ENCODE measurements around the gene PLXDC2. TPM values are rescaled to one million over a fixed set of nuclear protein-coding genes. Genes with fewer than 3 reads are reported as not detected.
A peak's percentile ranks its signal among the peaks of the same experiment; 100 is the strongest.

The PLXDC2 gene
- total and polyA plus RNA-seq, 11 donors: 3.4 to 36.4 (median 17.1) TPM

DNA sequence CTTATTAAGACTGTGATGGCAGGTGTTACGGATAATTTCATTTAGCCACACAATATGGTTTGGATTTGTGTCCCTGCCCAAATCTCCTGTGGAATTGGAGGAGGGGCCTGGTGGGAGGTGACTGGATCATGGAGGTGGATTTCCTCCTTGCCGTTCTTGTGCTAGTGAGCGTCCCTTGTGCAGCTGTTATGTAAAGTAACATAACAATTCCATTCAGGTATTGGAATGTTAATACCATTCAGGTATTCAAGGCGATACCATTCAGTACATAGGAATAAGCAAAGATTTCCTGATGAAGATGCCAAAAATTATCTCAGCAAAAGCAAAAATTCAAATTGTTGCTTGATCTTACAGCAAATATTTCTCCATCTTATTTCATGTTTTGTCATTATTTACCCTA is 32.5 kb upstream of the PLXDC2 start:
- ATAC-seq: no peak
- no peaks in the 10 kb centered on the region for H3K9me3 ChIP-seq
- TF ChIP-seq, protein P1, sequence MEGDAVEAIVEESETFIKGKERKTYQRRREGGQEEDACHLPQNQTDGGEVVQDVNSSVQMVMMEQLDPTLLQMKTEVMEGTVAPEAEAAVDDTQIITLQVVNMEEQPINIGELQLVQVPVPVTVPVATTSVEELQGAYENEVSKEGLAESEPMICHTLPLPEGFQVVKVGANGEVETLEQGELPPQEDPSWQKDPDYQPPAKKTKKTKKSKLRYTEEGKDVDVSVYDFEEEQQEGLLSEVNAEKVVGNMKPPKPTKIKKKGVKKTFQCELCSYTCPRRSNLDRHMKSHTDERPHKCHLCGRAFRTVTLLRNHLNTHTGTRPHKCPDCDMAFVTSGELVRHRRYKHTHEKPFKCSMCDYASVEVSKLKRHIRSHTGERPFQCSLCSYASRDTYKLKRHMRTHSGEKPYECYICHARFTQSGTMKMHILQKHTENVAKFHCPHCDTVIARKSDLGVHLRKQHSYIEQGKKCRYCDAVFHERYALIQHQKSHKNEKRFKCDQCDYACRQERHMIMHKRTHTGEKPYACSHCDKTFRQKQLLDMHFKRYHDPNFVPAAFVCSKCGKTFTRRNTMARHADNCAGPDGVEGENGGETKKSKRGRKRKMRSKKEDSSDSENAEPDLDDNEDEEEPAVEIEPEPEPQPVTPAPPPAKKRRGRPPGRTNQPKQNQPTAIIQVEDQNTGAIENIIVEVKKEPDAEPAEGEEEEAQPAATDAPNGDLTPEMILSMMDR (IDR thresholded peaks at IDR 0.05): no peak
- TF ChIP-seq POLR2A (IDR thresholded peaks at IDR 0.05): no peak
- H3K36me3 ChIP-seq: no peaks in the 10 kb centered on the region
- H3K27me3 ChIP-seq: peaks cover 0 to 2% (median 0%) of the 10 kb centered on the region in 9 donors
- no peak overlapping the region for H3K27ac ChIP-seq
- H3K4me3 ChIP-seq: no peak overlapping the region
- 92 to 97% (median 94%) methylated on average over 4 of the region's 4 CpGs for WGBS, 4 donors
- no peak for DNase-seq
- intact Hi-C loops (cut with DNase I): loop anchor here in 1 of 10 donors (10.0 kb wide), 1 partner anchor 159 kb away; no protein-coding TSS in a partner anchor
- H3K4me1 ChIP-seq: no peaks in the 10 kb centered on the region

DNA sequence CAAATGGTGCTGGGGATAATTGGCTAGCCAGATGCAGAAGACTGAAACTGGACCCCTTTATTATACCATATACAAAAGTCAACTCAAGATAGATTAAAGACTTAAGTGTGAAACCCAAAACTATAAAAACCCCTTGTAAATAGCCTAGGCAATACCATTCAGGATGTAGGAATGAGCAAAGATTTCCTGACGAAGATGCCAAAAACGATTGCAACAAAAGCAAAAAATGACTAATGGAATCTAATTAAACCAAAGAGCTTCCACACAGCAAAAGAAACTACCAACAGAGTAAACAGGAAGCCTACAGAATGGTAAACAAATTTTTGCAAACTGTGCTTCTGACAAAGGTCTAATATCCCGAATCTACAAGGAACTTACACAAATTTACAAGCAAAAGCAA is 30.9 kb upstream of the PLXDC2 start:
- no peak for ATAC-seq
- WGBS, 4 donors: 57 to 70% (median 63%) methylated on average over 3 of the region's 3 CpGs
- Histone ChIP-seq H3K4me3 (no peak overlapping the region), H3K9me3 (no peaks in the 10 kb centered on the region), H3K36me3 (no peaks in the 10 kb centered on the region), H3K27ac (no peak overlapping the region), H3K27me3 (no peaks in the 10 kb centered on the region), H3K4me1 (no peaks in the 10 kb centered on the region)
- TF ChIP-seq, protein P1 (IDR thresholded peaks at IDR 0.05): no peak
- TF ChIP-seq POLR2A (IDR thresholded peaks at IDR 0.05): no peak
- no peak for DNase-seq
- intact Hi-C loops (cut with DNase I): loop anchor here in 2 of 10 donors (5.0 to 10.0 kb wide), 2 partner anchors 161 to 373 kb away; no protein-coding TSS in a partner anchor

DNA sequence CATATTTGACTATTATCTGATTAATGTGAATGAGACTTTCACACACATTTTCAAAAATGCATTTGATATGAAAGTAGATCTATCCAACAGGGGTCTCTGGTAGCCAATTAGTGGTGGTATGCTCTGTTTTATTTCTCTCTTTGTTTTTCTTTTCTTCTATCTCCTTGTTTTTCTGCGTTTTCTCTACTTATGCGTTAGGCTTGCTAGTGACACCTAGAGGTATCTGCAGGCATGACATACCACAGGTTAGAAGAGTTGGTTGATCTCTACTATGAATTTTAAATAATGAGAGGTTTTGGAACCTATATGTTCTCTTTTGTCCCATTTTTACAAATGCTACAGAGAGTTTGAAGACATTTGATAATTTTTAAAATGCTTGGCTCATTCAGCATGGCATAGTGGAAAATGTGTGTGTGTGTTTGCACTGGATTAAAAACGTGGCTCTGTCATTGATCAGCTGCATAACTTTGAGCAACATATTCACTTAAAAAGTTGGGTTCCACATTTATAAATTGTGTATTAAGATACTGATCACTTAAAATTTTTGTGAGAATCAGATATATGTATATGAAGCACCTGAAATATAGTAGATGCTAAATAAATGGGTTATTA is 28.1 kb upstream of the PLXDC2 start:
- H3K4me3 ChIP-seq: no peak overlapping the region
- ATAC-seq: no peak

DNA sequence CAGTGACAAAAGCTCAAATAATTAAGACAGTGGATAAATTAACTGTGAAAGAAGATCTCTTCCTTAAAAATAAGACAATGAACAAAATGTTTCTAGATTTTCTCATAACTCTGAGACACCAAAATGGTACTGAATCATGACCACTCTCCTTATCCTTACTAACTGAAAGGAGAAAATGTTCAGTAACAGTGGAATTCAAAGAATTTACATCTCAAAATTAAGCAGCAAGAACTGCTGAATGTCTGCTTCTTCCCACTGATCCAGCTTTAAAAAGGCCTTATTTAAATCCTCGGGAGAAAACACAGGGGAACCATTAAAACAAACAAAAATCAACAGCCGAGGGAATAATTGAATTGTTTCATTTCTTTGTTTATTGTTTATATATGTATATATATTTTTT is 27.3 kb upstream of the PLXDC2 start:
- intact Hi-C loops (cut with DNase I): loop anchor here in 2 of 10 donors (5.0 to 10.0 kb wide), 2 partner anchors 164 to 377 kb away; no protein-coding TSS in a partner anchor
- WGBS, 4 donors: 67 to 78% (median 72%) methylated on average over 2 of the region's 2 CpGs
- no peak for TF ChIP-seq POLR2A (IDR thresholded peaks at IDR 0.05)
- TF ChIP-seq, protein P1 (IDR thresholded peaks at IDR 0.05): no peak

More for the DNA sequence above, 28.1 kb upstream of the PLXDC2 start:
- WGBS, 4 donors: 6 to 37% (median 24%) methylated on average over 3 of the region's 3 CpGs
- intact Hi-C loops (cut with DNase I): loop anchor here in 2 of 10 donors (5.0 to 10.0 kb wide), 2 partner anchors 163 to 376 kb away; no protein-coding TSS in a partner anchor
- DNase-seq: peak in 1 of 5 donors; percentile 19
- Histone ChIP-seq H3K27me3 (no peaks in the 10 kb centered on the region), H3K9me3 (no peaks in the 10 kb centered on the region), H3K36me3 (no peaks in the 10 kb centered on the region), H3K4me1 (no peaks in the 10 kb centered on the region), H3K27ac (no peak overlapping the region)
- TF ChIP-seq POLR2A (IDR thresholded peaks at IDR 0.05): no peak
- TF ChIP-seq, protein P1 (IDR thresholded peaks at IDR 0.05): peak; percentile 63 to 86 (median 72)

More for the DNA sequence above, 27.3 kb upstream of the PLXDC2 start:
- DNase-seq: no peak
- no peaks in the 10 kb centered on the region for H3K27me3 ChIP-seq
- no peak overlapping the region for H3K4me3 ChIP-seq
- ATAC-seq: no peak
- no peaks in the 10 kb centered on the region for H3K36me3 ChIP-seq
- H3K27ac ChIP-seq: no peak overlapping the region
- H3K4me1 ChIP-seq: no peaks in the 10 kb centered on the region
- no peaks in the 10 kb centered on the region for H3K9me3 ChIP-seq

Measured in heart left ventricle (tissue), 16 donors.